Thoracic aorta (tissue), 2 donors: Measurements from ENCODE around the gene ZNF831. TPM values are rescaled to one million over a fixed set of nuclear protein-coding genes. Genes with fewer than 3 reads are reported as not detected.

ENCODE experiments used
- ATAC-seq: fragments of 150-250 bp; one replicate; pipeline ENCODE4 v1.8.0; 2017; ENCODE audit warnings: low read depth; ENCODE audit not compliant: insufficient number of reproducible peaks, low FRiP score
- DNase-seq: peaks from one replicate; pipeline ENCODE4 v3.0.0-alpha.2; 2020; ENCODE audit warnings: low spot score
- H3K27ac ChIP-seq, 2 donors: fragments of 200-600 bp; sonication (generic); 1 replicate in 1 of 2; 2 replicates in 1 of 2; pipeline ENCODE4 v1.5.1; 2016; ENCODE audit warnings: mild to moderate bottlenecking in 2 of 2, moderate library complexity in 2 of 2
- H3K27me3 ChIP-seq: fragments of 200-600 bp; sonication (generic); replicated peaks from 2 replicates; pipeline ENCODE4 v1.6.0; 2016; ENCODE audit warnings: mild to moderate bottlenecking; ENCODE audit not compliant: insufficient read depth
- H3K36me3 ChIP-seq: fragments of 200-600 bp; sonication (generic); one replicate; pipeline ENCODE4 v1.5.1; 2016
- H3K4me1 ChIP-seq, 2 donors: fragments of 200-600 bp; sonication (generic); 1 replicate in 1 of 2; 2 replicates in 1 of 2; pipeline versions ENCODE4 v1.5.1 to v1.6.0; 2016; ENCODE audit warnings: low read depth in 2 of 2, mild to moderate bottlenecking in 1 of 2; ENCODE audit not compliant: control insufficient read depth in 1 of 2
- H3K4me3 ChIP-seq: fragments of 200-600 bp; sonication (generic); 2 replicates; pipeline ENCODE4 v1.5.1; 2016; ENCODE audit warnings: mild to moderate bottlenecking
- H3K9me3 ChIP-seq: fragments of 200-600 bp; sonication (generic); 2 replicates; pipeline ENCODE4 v1.5.1; 2016
- total RNA-seq, 2 donors: library from RNA; depleted of rRNA; stranded (reverse); fragments of >200 nt; gene quantifications; one replicate each; pipeline versions ENCODE4 v1.1.0 to v1.2.3, GENCODE V29; 2016
- TF ChIP-seq, protein P1 (sequence below): fragments of 200-600 bp; sonication (generic); IDR thresholded peaks from one replicate; pipeline ENCODE4 v1.5.1; 2019; ENCODE audit warnings: antibody characterized with exemption

The ZNF831 gene
- total RNA-seq, 2 donors from 2014 or later = 1.1 to 1.3 TPM

DNA sequence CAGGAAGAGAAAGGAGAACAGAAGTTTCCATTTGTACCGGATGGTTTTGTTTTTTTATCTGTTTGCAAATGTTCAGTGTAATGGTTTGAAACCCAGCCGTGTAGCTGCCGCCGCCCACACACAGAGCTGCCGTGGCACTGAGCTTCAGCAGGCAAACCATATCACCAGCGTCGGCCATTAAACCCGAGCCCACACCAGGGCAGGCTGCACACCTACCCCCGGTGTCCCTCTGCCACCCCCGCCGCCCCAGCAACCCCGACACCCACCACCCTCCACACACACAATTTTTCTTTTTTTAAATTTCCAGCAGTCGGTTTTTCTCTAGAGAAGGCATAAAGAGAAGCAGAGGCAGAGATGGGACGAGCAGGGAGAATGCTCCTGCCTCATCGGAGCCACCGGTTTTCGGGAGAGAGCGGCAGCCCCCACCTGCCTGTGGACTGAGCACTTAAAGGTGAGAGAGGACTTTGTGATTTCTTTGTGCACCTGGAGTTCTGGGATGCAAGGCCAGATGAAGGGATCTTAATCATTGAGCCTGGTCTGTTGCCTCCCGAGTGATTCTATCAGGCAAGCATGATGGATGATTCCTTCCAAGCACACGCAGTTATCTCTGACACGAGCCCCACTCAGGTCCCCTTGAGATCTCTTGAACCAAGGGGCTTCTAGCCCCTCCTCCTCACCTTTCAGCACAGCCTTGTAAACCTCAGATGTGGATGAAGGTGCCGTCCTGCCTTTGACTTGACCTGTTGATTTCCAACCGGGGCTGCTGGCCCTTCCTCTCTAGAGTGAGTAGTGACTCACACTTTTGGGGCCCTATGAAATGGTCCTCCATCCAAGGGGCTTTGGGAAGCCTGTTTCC, 17.5 kb upstream of the ZNF831 start:
- ATAC-seq (no peak), DNase-seq (no peak)
- Histone ChIP-seq H3K36me3 (no peaks in the 10 kb centered on the region), H3K9me3 (no peaks in the 10 kb centered on the region), H3K4me3 (peak overlapping the region; percentile 28), H3K27me3 (no peaks in the 10 kb centered on the region), H3K4me1 (peaks cover 16 to 30% of the 10 kb centered on the region in 2 donors), H3K27ac (peak overlapping the region; percentile 29 to 56)
- TF ChIP-seq, protein P1, sequence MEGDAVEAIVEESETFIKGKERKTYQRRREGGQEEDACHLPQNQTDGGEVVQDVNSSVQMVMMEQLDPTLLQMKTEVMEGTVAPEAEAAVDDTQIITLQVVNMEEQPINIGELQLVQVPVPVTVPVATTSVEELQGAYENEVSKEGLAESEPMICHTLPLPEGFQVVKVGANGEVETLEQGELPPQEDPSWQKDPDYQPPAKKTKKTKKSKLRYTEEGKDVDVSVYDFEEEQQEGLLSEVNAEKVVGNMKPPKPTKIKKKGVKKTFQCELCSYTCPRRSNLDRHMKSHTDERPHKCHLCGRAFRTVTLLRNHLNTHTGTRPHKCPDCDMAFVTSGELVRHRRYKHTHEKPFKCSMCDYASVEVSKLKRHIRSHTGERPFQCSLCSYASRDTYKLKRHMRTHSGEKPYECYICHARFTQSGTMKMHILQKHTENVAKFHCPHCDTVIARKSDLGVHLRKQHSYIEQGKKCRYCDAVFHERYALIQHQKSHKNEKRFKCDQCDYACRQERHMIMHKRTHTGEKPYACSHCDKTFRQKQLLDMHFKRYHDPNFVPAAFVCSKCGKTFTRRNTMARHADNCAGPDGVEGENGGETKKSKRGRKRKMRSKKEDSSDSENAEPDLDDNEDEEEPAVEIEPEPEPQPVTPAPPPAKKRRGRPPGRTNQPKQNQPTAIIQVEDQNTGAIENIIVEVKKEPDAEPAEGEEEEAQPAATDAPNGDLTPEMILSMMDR = no peak

DNA sequence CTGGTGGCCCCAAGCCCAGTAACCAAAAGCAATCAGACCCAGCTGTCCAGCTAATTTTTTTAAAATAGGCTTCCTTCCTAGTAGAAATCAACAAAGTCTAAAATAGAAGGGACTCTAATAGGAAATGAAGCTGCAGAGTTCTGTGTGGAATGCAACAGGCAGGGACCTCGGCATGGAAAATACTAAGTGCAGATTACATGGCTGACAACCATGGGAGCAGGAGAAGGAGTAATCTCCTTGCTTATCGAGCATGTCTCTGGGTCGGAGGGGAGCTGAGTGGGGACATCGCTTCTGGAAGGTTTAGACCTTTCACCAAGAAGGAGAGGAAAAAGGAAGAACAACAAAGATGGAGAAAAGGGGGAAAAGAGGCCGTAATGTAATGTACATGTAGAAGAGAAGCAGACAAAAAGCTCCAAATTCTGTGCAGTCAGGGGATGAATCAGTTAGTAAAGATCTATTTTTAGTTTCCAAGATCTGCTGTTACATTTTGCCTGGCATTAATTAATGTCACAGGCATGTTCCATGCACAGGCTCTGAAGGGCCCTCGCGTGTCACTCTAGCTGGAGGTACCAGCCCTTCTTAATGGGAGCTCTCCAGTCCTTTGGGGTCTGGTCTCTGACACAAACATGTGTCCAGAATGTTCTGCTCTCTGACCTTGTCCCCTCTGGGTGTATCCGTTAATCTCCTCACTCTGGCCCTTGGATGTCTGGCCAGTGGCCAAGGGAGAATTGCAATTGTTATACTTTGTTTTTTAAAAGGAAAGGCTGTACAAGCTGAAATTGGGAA, 16.6 kb upstream of the ZNF831 start:
- no peak for ATAC-seq
- peak overlapping the region; percentile 28 for H3K4me3 ChIP-seq
- no peaks in the 10 kb centered on the region for H3K36me3 ChIP-seq
- no peak for DNase-seq
- H3K27me3 ChIP-seq = no peaks in the 10 kb centered on the region
- H3K4me1 ChIP-seq = peaks cover 16 to 30% of the 10 kb centered on the region in 2 donors
- TF ChIP-seq, protein P1 = no peak
- H3K9me3 ChIP-seq = no peaks in the 10 kb centered on the region
- H3K27ac ChIP-seq = peak overlapping the region; percentile 29 to 56

GRCh38 chr20:59147586-59147985, 16.0 kb upstream of the ZNF831 start:
- ATAC-seq (no peak), DNase-seq (no peak)
- Histone ChIP-seq H3K27ac (peak overlapping the region; percentile 23 to 56), H3K27me3 (no peaks in the 10 kb centered on the region), H3K4me1 (peaks cover 18 to 35% of the 10 kb centered on the region in 2 donors), H3K9me3 (no peaks in the 10 kb centered on the region), H3K4me3 (no peak overlapping the region), H3K36me3 (no peaks in the 10 kb centered on the region)
- TF ChIP-seq, protein P1 = no peak

GRCh38 chr20:59148701-59149493, 14.7 kb upstream of the ZNF831 start:
- peaks cover 27 to 47% of the 10 kb centered on the region in 2 donors for H3K4me1 ChIP-seq
- H3K27me3 ChIP-seq = no peaks in the 10 kb centered on the region
- H3K27ac ChIP-seq = no peak overlapping the region
- DNase-seq (no peak), ATAC-seq (no peak)
- no peak overlapping the region for H3K4me3 ChIP-seq
- TF ChIP-seq, protein P1 = no peak
- no peaks in the 10 kb centered on the region for H3K9me3 ChIP-seq
- no peaks in the 10 kb centered on the region for H3K36me3 ChIP-seq
